Measurements from ENCODE around the gene LCP2.

Gene LCP2
- 162 reads per million, percentile 90 among the genes with 10 or more reads in this experiment for total RNA-seq

DNA sequence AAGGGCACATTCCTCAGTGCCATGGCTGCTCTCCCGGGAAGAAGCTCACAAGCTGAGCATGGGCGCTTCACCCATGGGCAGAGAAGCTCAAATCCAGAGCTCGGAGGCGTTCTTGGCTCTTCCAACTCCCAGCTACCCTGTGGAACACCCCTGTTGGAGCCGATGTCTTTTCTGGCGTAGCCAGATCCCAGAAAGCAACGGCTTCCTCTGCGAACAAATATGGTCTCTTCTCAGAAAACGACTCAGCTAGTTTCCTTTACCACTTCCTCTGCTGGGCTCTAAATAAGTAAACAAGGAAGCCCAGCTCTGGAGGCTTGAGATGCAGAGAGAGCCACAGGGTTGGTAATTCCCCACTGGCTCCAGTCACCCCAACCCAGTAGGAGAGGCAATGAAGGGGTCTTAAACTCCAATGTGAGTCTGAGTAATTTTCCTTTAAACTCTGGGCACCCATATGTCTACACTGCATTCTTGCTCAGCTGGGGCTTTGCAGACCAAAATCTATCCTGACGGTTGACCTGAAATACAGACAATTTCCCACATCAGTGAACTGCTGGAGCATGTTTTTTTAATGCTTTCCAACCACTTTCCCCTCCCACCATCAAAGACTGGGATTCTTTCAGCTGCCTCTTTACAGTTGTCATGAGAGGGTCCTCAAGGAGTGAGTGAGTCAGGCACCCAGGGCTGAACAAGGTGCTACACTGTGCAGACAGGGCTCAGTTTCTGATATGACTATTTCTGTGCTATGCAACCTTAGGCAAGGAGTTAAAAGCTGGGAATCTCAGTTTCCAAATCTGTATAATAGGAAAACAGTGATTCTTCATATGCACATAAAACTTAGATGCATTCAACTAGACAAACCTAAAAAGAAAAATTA lies at the start of gene LCP2:
Gene LCP2 (minus strand): TSS at position 189 of the 874 bp plus-strand sequence. CDS start 166 bp downstream, at position 23.
- DNase-seq: peak; percentile 34

DNA sequence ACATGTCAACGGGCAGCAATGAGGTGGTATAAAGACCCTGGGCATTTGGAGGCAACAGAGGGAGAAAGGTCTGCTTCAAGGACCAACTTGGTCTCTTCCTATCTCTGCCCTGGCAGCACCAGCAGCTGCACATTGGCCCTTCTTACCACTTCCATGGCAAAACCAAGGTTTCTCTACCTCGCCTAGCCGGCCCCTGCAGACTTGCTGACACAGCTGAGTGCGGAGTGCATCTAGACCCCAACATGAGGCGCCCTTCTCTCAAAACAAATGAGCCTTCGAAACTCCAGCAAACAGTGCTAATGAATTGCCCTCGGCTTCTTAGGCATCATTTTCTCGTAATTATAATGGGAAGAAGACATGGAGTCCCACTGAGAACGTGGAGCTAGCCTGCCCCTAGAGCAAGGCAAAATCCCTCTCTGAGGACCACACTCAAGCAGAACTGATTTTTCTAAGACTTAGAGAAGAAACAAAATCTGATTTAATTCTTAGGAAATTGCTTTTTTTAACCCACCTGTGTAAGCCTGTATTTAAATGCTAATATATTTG lies 49.5 kb upstream of the LCP2 start:
- DNase-seq: no peak

DNA sequence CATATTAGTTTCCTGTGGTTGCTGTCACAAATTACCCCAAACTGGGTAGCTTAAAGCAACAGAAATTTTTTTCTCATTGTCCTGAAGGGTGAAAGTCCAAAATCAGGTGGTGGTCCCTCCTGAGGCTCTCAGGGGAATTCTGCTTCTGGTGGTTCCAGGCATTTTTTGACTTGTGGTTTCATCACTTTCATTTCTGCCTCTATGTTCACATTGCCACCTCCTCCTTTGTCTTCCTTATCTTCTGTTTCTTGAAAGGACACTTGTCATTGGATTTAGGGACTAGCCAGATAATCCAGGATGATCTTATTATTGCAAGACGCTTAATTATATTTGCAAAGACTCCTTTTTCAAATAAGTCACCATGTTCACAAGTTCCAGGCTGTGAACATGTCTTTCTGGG lies 48.4 kb upstream of the LCP2 start:
- DNase-seq: no peak

DNA sequence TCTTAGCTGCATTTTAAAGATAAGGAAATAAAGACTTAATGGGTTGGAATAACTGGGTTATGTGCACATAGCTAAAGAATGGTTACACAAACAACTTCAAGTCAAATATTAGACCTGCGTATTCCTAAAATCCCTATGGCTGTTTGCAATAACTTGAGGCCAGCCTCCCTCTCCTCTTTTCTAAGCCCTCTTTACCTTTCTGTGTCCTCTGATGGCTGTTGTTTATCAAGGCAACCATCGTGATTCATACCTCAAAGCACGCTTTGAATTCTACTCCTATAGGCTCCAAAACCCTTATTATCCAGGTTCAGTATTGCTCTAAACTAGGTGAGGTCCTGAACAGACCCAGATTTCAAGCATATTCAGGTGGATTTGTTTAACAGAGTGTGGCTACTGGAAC lies 45.6 kb upstream of the LCP2 start:
- no peak for DNase-seq

DNA sequence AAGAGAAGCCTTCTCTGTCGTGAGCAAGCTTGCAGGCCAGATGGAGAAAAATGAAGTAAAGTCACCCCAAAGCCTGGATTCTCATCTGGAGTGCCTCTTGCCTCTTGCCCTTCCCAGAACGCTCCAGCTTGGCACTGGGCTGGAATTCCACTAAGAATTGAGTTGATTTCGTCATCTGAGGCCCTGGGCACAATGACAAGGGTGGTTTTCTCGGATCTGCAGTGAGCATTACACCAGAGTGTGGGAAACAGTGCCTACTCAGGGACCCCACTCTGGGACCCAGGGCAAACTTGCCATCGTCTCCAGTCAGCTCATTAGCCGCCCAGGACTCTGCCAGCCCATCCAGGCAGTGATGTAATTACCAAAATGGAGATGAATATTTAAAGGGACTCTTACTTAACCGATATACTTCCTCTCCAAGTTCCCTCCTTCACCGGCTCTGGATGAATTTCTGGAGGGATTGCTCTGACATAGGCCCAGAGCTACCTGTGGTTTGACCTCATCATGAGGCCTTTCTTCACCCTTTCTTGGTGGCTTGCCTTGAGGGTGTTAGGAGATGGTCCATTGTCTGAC lies 44.7 kb upstream of the LCP2 start:
- no peak for DNase-seq

DNA sequence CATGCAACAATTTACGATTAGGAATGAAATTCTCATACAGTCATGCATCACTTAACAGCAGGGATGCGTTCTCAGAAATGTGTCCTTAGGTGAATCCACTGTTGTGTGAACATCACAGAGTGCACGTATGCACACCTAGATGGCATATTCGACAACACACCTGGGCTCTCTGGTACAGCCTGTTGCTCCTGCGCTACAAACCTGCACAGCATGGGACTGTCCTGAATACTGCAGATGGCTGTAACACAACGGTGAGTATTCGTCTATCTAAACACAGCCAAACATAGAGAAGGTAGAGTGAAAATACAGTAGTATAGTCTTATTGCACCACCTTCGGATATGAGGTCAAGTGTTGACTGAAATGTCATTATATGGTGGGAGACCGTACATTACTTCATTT lies 44.0 kb upstream of the LCP2 start:
- DNase-seq: no peak

DNA sequence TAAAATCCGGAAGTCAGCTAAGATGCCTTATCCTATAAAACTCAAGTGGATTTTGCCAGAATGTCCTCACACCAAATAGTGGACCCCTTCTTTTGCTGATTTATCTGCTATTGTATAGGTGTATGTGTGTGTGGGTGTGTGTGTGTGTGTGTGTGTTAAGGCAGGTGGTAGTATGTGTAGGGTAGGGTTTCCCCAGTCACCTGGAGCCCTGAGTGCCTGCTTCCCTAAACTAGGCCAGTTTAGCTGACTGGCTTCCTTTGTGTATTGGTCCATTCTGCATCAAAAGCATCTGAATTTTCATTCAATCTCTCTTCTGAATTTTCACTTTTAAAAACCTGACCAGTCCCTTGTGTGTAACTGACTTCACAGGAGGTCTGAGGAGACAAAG lies 42.2 kb upstream of the LCP2 start:
- DNase-seq: no peak

DNA sequence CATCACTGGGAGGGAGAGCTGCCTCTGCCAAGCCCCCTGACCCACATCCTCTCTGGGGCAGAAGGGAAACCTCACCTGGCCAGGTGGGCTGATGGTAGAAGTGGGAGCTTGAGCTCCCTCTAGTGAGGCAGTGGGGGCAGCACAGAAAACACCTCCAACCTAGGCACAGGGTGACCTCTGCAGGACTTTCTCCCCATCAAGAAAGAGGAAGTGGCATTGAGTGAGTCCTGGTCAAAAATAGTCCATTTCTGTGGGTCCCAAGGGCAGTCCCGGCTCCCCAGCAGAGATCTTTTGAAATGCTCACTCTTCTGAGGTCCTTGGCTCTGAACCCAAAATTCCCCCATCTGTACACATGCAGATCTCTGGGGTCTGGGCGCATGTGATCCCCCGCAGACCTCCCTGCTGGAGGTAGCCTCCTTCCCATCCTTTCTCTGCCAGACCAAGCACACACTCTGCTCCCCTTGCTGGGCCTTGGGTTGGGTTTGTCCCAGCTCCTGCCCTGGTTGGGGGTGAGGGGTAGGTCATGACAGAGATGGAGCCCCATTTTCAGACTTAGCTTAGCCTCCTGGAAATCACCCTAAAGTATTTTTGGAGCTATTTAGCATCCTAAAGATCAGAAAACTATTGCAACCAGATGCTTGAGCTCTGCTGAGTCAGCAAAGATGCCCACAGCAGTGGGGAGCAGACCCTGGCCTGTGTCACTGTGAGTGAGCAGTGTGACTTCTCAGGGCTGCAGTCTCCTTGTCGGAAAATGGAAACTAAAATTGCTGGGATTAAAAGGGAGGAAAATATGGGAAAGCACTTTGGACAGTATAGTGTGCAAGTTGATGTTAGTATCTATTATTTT lies 41.6 kb upstream of the LCP2 start:
- peak; percentile 50 for DNase-seq

DNA sequence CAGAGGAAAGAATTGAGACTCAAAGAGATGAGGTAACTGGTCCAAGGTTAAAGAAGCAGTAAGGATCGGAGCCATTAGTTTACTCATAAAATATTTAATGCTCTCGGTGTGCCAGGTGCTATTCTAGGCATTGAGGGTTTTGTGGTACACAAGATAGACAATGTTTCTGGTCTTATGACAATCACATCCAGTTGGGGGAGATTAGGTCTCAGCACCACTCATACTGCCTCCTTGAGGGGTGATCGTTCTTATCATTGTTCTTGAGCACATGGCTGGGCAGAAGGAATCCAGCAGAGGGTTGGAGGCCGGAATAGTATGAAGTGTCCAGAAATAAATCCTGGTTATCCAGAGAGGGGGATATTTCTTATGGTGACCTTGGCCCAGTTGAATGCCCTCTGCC lies 40.7 kb upstream of the LCP2 start:
- no peak for DNase-seq

DNA sequence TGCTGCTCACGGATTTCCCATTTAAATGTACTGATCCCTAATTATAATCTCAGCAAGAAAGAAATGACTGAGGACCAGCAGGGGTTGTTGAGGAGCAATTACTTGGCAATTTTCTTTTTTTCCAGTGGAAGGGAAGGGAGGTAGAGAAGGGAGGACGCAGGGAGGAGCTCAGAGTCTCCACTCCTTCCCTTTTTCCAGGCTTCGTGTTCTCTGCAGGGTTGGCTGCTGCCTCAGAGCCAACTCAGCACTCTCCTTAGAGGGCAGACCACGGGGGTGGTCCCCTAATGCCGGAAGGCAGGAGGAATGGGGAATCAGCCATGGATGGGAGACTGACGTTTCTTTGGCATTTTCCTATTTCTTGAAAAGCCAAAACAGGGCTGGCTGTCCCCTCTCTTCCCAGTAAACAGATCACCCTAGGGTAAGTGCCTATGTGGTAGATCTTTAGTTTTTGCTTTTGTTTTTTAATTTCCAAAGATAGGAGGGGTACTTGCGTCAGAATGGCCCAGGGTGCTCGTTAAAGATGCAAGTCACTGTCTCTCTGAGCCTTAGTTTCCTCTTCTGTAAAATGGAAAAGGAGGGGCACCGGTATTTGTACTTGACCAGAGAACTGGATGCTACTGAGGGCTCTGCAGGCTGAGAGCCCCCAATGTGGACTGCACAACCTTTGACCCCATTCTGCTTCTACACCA lies 39.6 kb upstream of the LCP2 start:
- DNase-seq: no peak

DNA sequence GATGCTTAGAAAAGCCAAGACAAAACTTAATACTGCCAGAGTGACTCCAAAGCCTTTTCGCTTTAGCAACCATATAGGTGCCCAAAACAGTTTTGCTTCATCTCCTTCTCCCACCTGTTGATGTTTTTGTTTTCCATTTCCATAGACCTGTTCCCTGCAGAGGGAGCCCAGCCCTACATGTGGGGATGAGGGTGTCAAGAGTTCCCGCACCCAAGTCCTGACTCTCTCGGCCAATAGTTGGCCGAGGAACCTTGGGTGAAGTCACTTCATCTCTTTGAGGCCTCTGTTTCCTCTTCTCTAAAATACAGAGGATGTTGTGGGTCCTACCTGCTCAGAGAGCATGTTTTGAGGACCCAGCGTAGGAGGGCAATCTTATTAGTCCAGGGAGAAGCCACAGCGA lies 38.5 kb upstream of the LCP2 start:
- no peak for DNase-seq

DNA sequence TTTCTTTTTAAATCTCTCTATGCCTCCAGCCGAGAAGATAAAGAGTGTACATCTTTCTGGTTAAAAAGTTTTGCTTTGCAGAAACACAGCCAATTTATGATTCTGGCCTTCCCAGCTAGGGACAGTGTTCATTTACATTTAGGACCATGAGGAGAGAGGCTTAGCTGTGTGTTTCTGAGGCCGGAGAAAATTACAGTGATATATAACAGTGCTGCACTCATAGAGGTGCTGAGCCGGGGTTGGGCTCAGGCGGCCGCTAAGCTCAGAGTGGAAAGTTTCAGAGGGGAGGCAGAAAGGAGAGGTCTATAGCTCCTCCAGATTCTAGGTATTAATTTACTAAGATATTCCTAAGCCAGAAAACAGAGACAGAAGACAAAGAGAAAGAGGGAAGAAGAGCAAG lies 37.0 kb upstream of the LCP2 start:
- no peak for DNase-seq

DNA sequence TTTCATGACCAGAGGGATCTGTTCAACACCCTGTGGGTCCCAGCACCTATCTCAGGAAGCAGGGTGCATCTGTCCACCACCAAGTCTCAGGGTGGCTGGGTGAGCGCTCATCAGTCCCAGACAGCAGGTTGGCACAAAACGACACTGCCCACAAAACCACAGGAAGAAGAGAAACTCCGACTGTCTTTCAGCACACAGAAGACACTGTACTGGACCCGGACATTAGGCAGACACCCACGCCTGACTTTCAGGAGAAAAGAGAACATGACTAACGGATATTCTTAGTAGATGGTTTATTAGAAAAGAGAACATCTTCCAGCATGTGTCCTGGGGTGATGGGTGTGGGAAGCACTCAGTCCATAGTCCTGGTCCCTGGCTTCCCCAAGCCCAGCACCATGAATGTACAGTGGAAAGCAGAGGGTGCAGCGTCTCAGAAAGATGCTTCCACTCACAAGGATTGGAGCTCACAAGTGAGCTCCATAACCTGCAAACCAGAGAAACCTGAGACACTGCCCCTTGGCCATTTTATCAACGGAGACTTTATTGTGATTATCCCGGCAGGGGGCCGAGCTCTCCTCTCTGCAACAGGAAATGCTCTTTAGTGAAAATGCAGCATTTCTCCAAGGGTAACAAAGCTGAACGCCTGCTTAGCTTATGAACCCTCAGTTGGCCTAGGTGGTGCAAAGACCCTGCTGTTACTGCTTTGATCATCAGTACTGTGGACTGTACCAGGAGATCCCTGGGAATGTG lies 35.8 kb upstream of the LCP2 start:
- DNase-seq: peak; percentile 54

DNA sequence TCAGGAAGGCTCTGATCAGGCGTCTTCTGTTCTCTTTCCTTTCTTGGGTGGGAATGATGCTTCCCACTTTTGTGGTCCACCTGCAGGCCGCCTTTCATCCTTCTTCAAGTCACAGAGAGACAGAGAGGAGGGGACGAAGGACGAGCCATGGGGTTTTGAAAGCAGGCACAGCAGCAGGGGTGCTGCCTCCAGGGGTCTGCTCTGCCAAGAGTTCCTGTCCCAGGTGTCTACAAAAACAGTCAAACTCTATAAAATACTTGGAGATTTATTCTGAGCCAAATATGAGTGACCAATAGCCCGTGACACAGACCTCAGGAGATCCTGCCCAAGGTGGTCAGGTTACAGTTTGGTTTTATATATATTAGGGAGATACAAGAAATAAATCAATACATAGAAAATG lies 34.5 kb upstream of the LCP2 start:
- no peak for DNase-seq

DNA sequence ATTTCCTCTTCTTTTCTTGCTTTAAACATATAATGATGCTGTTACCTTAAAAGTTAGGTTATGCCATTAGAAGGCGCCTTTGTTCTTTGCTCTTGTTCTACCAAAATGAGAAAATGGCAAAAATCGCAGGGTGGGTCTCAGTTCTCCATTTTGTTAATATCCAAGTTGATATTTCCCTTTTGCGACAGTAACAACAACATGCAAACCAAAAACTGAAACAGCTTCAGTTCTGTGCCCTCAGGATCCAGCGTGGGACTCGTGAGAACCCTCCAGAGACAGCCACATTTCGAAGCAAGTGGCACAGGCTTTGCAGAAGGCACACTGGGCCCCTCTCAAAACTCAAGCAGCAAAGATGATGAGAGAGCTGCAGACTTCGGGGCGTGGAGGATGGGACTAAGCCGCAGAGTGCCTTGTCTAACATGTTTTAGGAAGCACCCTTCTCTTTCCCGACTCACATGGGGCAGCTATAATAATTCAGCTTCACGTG lies 33.0 kb upstream of the LCP2 start:
- no peak for DNase-seq

DNA sequence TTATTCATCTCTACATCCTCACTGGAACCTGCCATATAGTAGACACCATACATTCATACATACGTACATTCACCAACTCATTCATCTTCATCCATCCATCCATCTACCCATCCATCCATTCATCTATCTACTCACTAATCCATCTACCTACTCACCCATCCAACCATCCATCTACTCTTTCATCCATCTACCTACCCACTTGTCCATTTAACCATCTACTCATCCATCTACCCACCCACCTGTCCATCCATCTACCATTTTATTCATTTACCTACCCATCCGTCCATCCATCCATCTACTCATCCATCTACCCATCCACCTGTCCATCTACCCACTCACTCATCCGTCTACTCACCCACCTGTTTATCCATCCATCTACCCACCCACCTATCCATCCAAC lies 31.9 kb upstream of the LCP2 start:
- no peak for DNase-seq

DNA sequence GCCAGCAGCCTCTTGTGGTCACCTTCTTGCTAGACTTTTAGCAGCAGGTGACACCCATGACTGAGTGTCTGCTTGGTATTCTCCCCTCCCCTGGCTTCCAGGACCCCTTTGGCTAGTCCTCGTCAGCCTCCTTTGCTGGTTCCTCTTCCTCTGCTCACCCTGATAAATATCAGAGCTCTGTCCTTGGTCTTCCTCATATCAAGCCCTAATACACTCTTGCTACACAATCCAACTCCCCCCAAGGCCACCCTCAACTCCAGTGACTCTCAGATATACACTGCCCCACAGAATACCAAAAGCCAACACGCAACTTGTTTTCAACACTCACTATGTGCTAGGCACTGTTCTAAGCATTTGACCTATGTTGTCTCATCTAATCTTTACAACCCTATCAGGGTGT lies 30.3 kb upstream of the LCP2 start:
- no peak for DNase-seq

DNA sequence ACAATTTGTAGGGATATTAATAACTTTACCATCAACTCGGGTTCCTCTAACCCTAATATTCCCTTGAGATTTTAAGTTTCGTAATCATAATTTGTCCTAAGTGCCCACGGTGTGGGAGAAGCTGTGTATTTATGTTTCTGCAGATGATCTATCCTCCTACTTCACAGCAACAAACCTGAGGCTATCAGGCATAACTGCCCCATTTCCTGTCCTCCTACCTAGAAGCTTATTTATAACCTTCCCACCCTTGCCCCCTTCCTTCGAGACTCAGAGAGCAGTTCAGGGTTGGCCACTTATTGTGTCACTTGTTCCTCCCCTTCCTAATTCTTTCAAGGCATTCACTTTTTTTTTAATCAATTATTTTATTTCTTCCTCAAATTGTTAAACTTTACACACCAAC lies 29.6 kb upstream of the LCP2 start:
- no peak for DNase-seq

DNA sequence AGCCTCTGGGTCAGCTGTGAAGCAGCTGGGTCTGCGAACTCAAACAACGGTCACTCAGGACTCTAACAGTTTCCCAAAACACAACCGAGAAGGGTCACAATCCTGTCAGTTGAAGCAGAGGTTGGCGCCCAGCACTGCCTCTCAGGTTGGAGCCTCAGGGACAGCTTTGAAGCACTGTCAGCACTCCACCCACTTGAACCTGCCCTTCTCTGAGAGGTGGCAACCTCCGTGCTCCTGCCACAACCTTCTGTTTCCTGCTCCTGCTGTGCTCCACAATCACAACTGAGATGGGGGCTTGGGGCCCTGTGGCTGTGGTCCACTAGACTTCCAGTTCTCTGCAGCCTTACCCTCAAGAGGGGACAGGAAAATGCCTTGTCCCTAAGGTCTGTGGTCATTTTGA lies 21.7 kb upstream of the LCP2 start:
- DNase-seq: no peak

DNA sequence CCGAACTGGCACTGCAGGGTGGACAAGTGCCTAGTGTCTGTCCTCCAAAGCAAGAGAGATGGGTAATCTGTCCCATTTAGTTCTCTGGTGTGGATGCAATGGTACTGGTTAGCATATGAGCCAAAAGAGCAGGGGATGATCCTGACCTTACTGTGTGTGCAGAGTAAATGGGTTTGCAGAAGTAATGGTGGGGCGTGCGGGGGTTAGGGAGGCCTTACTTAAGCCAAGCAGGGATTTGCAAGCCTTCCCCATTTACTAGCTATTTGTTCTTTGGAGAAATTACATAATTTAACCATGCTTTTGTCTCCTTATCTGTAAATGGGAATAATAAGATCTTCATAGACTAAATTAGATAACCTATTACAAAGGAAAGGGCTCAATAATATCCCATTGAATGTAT lies 19.9 kb upstream of the LCP2 start:
- no peak for DNase-seq

DNA sequence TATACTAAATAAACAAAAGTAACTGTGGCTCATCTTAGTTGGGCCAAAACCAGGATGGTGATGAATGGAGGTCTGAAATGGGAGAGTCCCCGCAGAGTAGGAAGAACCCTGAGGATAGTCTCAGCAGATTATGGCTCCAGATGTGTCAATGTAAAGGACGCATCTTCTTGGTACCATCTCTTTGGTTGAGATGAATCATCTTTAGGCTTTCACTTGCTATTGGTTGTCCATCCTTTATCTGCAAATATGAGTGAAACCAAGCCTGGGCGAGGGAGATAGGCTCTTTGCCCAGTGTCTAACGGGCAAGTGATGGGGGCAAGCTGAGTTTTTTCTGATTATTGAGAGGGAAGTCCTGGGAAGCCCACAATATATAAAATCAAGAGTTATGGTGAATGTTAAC lies 19.4 kb upstream of the LCP2 start:
- DNase-seq: no peak

DNA sequence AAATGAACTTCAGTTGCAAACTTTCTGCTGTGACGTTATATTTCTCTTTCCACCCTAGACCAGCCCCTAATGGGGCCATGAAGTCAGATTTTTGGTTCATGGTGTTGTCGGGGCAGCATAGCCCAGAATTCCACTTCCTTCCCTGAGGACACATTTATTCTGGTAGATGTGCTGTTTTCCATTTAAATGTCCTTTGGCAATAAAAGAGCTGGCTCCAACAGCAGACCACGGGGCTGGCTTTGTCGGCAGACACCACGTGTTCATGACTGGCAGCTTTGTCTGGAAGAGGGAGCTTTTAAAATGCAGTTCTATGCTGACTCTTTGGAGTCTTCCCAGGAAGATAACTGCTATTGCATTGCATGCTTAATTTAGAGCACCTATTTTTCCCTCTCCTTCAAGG lies 17.6 kb upstream of the LCP2 start:
- DNase-seq: no peak

Data from effector CD4-positive, alpha-beta T cell (primary cell).